Measurements from ENCODE around the gene KIF5C. TPM values are rescaled to one million over a fixed set of nuclear protein-coding genes. Genes with fewer than 3 reads are reported as not detected.

KIF5C gene
- total and polyA plus RNA-seq, 7 experiments from 2014 or later: 0.58 to 14.3 (median 5.1) TPM

DNA sequence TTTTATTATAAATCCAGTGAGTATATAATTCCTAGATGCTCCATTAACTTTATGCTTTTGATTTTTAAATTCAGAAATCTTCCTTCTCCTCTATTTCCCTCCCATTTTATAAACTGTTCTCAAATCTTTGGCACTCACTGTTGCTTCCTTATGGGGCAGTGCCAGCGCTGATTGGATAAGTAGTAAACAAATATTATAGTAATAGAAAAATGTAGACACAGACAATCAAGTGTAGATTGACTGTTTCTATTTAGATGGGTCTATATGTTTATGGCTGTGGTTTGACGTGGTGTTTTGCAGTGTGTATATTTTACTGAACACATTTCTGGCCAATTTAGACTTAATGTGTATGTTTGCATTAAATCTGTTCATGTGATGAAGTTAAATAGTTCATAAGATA lies 200.1 kb downstream of the KIF5C start:
- no peak for ATAC-seq

DNA sequence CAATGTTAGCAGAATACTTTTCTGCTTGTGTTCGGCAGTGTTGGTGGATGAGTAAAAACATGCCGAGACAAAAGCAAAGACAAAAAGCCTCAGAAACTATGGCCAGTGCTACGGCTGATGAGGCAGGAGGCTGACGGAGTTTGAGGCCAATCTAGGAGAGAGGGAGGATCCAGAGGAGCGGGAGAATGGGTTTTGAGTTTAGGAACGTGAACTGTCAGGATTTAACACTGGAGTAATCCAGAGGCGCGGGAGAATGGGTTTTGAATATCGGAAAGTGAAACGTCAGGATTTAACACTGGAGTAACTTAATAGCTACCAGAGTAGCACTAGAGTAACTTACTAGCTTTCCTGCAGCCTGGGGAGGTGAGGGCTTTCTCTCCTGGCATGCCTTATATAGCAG lies 200.8 kb downstream of the KIF5C start:
- Histone ChIP-seq H3K27ac (ENCODE audit: low read depth, low read length) (no peak overlapping the region), H3K9me3 (ENCODE audit: control insufficient read depth in 2 of 3, low read length in 3 of 3) (no peaks in the 10 kb centered on the region), H3K4me3 (ENCODE audit: low read length) (no peak overlapping the region), H3K36me3 (ENCODE audit: control insufficient read depth in 2 of 3, insufficient read depth in 3 of 3, low read length in 3 of 3) (no peaks in the 10 kb centered on the region), H3K27me3 (ENCODE audit: control insufficient read depth in 2 of 2, insufficient read depth in 2 of 2, low read length in 2 of 2) (no peaks in the 10 kb centered on the region), H3K4me1 (ENCODE audit: control insufficient read depth in 2 of 2, insufficient read depth in 2 of 2, low read length in 2 of 2) (no peaks in the 10 kb centered on the region)
- CTCF ChIA-PET: no interaction called here
- Mint-ChIP-seq H3K27ac (no peak overlapping the region), H3K4me3 (no peak overlapping the region), H3K27me3 (peaks cover 25 to 56% (median 30%) of the 10 kb centered on the region in 5 donors), H3K4me1 (peaks cover 0 to 1% (median 0%) of the 10 kb centered on the region in 7 donors), H3K9me3 (no peaks in the 10 kb centered on the region), H3K36me3 (no peaks in the 10 kb centered on the region)
- POLR2A ChIA-PET: no interaction called here
- ATAC-seq (no peak), DNase-seq (no peak)
- intact Hi-C loops (cut with micrococcal nuclease): no loop called here

More for the DNA sequence above, 200.1 kb downstream of the KIF5C start:
- Histone ChIP-seq H3K4me1 (ENCODE audit: control insufficient read depth in 2 of 2, insufficient read depth in 2 of 2, low read length in 2 of 2) (no peaks in the 10 kb centered on the region), H3K9me3 (ENCODE audit: control insufficient read depth in 2 of 3, low read length in 3 of 3) (no peaks in the 10 kb centered on the region), H3K27me3 (ENCODE audit: control insufficient read depth in 2 of 2, insufficient read depth in 2 of 2, low read length in 2 of 2) (no peaks in the 10 kb centered on the region), H3K36me3 (ENCODE audit: control insufficient read depth in 2 of 3, insufficient read depth in 3 of 3, low read length in 3 of 3) (no peaks in the 10 kb centered on the region), H3K4me3 (ENCODE audit: low read length) (no peak overlapping the region), H3K27ac (ENCODE audit: low read depth, low read length) (no peak overlapping the region)
- peaks cover 25 to 64% (median 33%) of the 10 kb centered on the region in 5 donors for H3K27me3 Mint-ChIP-seq
- intact Hi-C loops (cut with micrococcal nuclease): no loop called here
- no peaks in the 10 kb centered on the region for H3K36me3 Mint-ChIP-seq
- no peak overlapping the region for H3K4me3 Mint-ChIP-seq
- H3K27ac Mint-ChIP-seq: no peak overlapping the region
- peaks cover 0 to 4% (median 3%) of the 10 kb centered on the region in 7 donors for H3K4me1 Mint-ChIP-seq
- CTCF ChIA-PET: interaction anchor here (0.5 kb wide), 1 partner anchor 282 kb away, joined by 3 read pairs; no protein-coding TSS in a partner anchor
- no peaks in the 10 kb centered on the region for H3K9me3 Mint-ChIP-seq
- DNase-seq: no peak
- POLR2A ChIA-PET: no interaction called here

Other genes starting within 250 kb of the KIF5C start
- 10 to 100 TPM; 40.7 to 91.0 (median 80.1) TPM for gene EPC2, start 230.5 kb upstream of the KIF5C start, total RNA-seq
- gene EPC2, start 230.5 kb upstream of the KIF5C start, polyA plus RNA-seq: 1 to 10 TPM; 3.9 to 4.0 TPM
- 1 to 10 TPM in 1 of 5 experiments, under 1 TPM in 1, not detected in 3; 0.37 to 1.7 TPM for gene LYPD6B, start 163.5 kb downstream of the KIF5C start, total RNA-seq
- gene LYPD6B, start 163.5 kb downstream of the KIF5C start, polyA plus RNA-seq: not detected